ENCODE measurements around the gene BRAT1.
A peak's percentile ranks its signal among the peaks of the same experiment; 100 is the strongest.

The BRAT1 gene

GRCh38 chr7:2559283-2559950 is 4.1 kb upstream of the BRAT1 start:
- DNase-seq = no peak

- DNase-seq = peak; percentile 86 to 87
These were observed 3.4 kb upstream of the BRAT1 start, which contains the start of gene IQCE for GRCh38 chr7:2558629-2559282. IQCE (plus strand) TSS chr7:2558979; CDS start chr7:2559182, 203 bp downstream.

- DNase-seq = no peak
These were observed 638 bp downstream of the BRAT1 start for GRCh38 chr7:2554661-2555111.

GRCh38 chr7:2553831-2554581 is 1.3 kb downstream of the BRAT1 start:
- no peak for DNase-seq

GRCh38 chr7:2553108-2553507 is 2.2 kb downstream of the BRAT1 start:
- DNase-seq = no peak

GRCh38 chr7:2551418-2551817 is 3.9 kb downstream of the BRAT1 start:
- DNase-seq = no peak

GRCh38 chr7:2546776-2547586 is 8.3 kb downstream of the BRAT1 start:
- no peak for DNase-seq

- no peak for DNase-seq
These were observed 9.4 kb downstream of the BRAT1 start for GRCh38 chr7:2545746-2546425.

GRCh38 chr7:2544541-2545188 is 10.7 kb downstream of the BRAT1 start:
- DNase-seq = no peak

GRCh38 chr7:2542916-2543871 is 12.1 kb downstream of the BRAT1 start:
- no peak for DNase-seq

GRCh38 chr7:2542011-2542915 is 13.1 kb downstream of the BRAT1 start:
- no peak for DNase-seq

GRCh38 chr7:2541291-2542010 is 13.9 kb downstream of the BRAT1 start:
- DNase-seq = no peak

GRCh38 chr7:2540641-2541051 is 14.7 kb downstream of the BRAT1 start:
- DNase-seq = no peak

- DNase-seq = no peak
These were observed 15.2 kb downstream of the BRAT1 start for GRCh38 chr7:2540133-2540532.

GRCh38 chr7:2539031-2539911 is 16.1 kb downstream of the BRAT1 start:
- DNase-seq = no peak

- DNase-seq = no peak
These were observed 17.1 kb downstream of the BRAT1 start for GRCh38 chr7:2537981-2538851.
